Endodermal cell (in vitro differentiated cells): Measurements from ENCODE around the gene SLC16A6. TPM values are rescaled to one million over a fixed set of nuclear protein-coding genes. Genes with fewer than 3 reads are reported as not detected.

Experiments
- DNase-seq: peaks from one replicate; pipeline ENCODE4 v3.0.0-alpha.2; 2017
- H3K27ac ChIP-seq: 2 replicates; pipeline ENCODE4 v1.5.1; 2013; ENCODE audit warnings: mild to moderate bottlenecking, low read depth, low read length, moderate library complexity
- H3K27me3 ChIP-seq: 2 replicates; pipeline ENCODE4 v1.6.1; 2013; ENCODE audit warnings: mild to moderate bottlenecking, low read length, moderate library complexity; ENCODE audit not compliant: insufficient read depth, control insufficient read depth, poor library complexity, severe bottlenecking
- H3K36me3 ChIP-seq: 2 replicates; pipeline ENCODE4 v1.7.0; 2013; ENCODE audit warnings: mild to moderate bottlenecking, low read length, moderate library complexity; ENCODE audit not compliant: control insufficient read depth, insufficient read depth
- H3K4me1 ChIP-seq: one replicate; pipeline ENCODE4 v1.7.0; 2013; ENCODE audit warnings: low read length; ENCODE audit not compliant: control insufficient read depth, insufficient read depth
- H3K4me3 ChIP-seq: 2 replicates; pipeline ENCODE4 v1.5.1; 2013; ENCODE audit warnings: mild to moderate bottlenecking, low read length, moderate library complexity
- H3K9ac ChIP-seq: 2 replicates; pipeline ENCODE4 v1.6.1; 2013; ENCODE audit warnings: mild to moderate bottlenecking, low read length, moderate library complexity; ENCODE audit not compliant: poor library complexity, severe bottlenecking; ENCODE audit errors: extremely low read depth
- H3K9me3 ChIP-seq: 2 replicates; pipeline ENCODE4 v1.6.1; 2013; ENCODE audit warnings: mild to moderate bottlenecking, low read length, moderate library complexity; ENCODE audit not compliant: control insufficient read depth
- H3K27ac Mint-ChIP-seq: 2 replicates; pipeline ENCODE4 v1.8.0; 2020; ENCODE audit warnings: mixed read lengths
- H3K27me3 Mint-ChIP-seq: 2 replicates; pipeline ENCODE4 v1.8.0; 2021; ENCODE audit warnings: mild to moderate bottlenecking, mixed read lengths; ENCODE audit not compliant: insufficient read depth
- H3K36me3 Mint-ChIP-seq: 2 replicates; pipeline ENCODE4 v1.8.0; 2020; ENCODE audit warnings: low read depth, mixed read lengths
- H3K4me1 Mint-ChIP-seq: 2 replicates; pipeline ENCODE4 v1.8.0; 2020; ENCODE audit warnings: mixed read lengths
- H3K4me3 Mint-ChIP-seq: 2 replicates; pipeline ENCODE4 v1.8.0; 2020; ENCODE audit warnings: mild to moderate bottlenecking, moderate library complexity, mixed read lengths
- H3K9me3 Mint-ChIP-seq: 2 replicates; pipeline ENCODE4 v1.8.0; 2020; ENCODE audit warnings: mild to moderate bottlenecking, mixed read lengths
- CTCF ChIP-seq: fragments of 200-600 bp; sonication (generic); conservative IDR thresholded peaks from 2 replicates; pipeline ENCODE4 v1.5.0; 2021; ENCODE audit warnings: antibody characterized with exemption, mild to moderate bottlenecking
- WGBS, 2 experiments: methylation state at CpG; one replicate each; pipeline versions ENCODE4 v1.1.5 to v1.1.7; 2013; ENCODE audit warnings: missing lambda C conversion rate in 2 of 2, mixed read lengths in 1 of 2; ENCODE audit not compliant: insufficient coverage in 1 of 2, insufficient read length in 1 of 2; 5-methylcytosine and 5-hydroxymethylcytosine counted together
- total RNA-seq, 2 donors: library from RNA; stranded (reverse); fragmentation: NEBNext Ultra II Directional in 1 of 2; extraction: Animal tissue kit (Norgen Biotek cat#: 25700) in 1 of 2; gene quantifications; 2 replicates in 1 of 2; 3 replicates in 1 of 2; pipeline ENCODE4 v1.2.1, GENCODE V29; 2021

The SLC16A6 gene
- total RNA-seq, 2 donors from 2014 or later = 0.18 to 0.58 TPM

- H3K9me3 Mint-ChIP-seq = no peaks in the 10 kb centered on the region
- H3K36me3 Mint-ChIP-seq = no peaks in the 10 kb centered on the region
- DNase-seq = no peak
- Histone ChIP-seq H3K4me1 (peaks cover 6% of the 10 kb centered on the region), H3K4me3 (no peak overlapping the region), H3K9me3 (peaks cover 24% of the 10 kb centered on the region), H3K27me3 (peaks cover 29% of the 10 kb centered on the region), H3K27ac (no peak overlapping the region), H3K9ac (no peak overlapping the region), H3K36me3 (no peaks in the 10 kb centered on the region)
- TF ChIP-seq CTCF = no peak
- peaks cover 51% of the 10 kb centered on the region for H3K4me1 Mint-ChIP-seq
- WGBS, 2 experiments = 99 to 100% methylated on average over 2 to 4 of the region's 4 CpGs
- H3K27me3 Mint-ChIP-seq = peaks cover 28% of the 10 kb centered on the region
- no peak overlapping the region for H3K27ac Mint-ChIP-seq
- H3K4me3 Mint-ChIP-seq = no peak overlapping the region
Measured at GRCh38 chr17:68297195-68297594, 6.3 kb upstream of the SLC16A6 start.

GRCh38 chr17:68296217-68297191 is 5.6 kb upstream of the SLC16A6 start:
- Histone ChIP-seq H3K9me3 (peaks cover 24% of the 10 kb centered on the region), H3K9ac (no peak overlapping the region), H3K27me3 (peaks cover 31% of the 10 kb centered on the region), H3K36me3 (no peaks in the 10 kb centered on the region), H3K4me1 (peaks cover 2% of the 10 kb centered on the region), H3K27ac (no peak overlapping the region), H3K4me3 (no peak overlapping the region)
- Mint-ChIP-seq H3K4me1 (peaks cover 45% of the 10 kb centered on the region), H3K27me3 (peaks cover 31% of the 10 kb centered on the region), H3K4me3 (no peak overlapping the region), H3K9me3 (no peaks in the 10 kb centered on the region), H3K27ac (no peak overlapping the region), H3K36me3 (no peaks in the 10 kb centered on the region)
- DNase-seq = no peak
- WGBS, 2 experiments = 88 to 91% methylated on average over 7 to 17 of the region's 18 CpGs
- no peak for TF ChIP-seq CTCF

GRCh38 chr17:68295086-68295485 is 4.2 kb upstream of the SLC16A6 start:
- Mint-ChIP-seq H3K36me3 (no peaks in the 10 kb centered on the region), H3K9me3 (no peaks in the 10 kb centered on the region), H3K4me3 (no peak overlapping the region), H3K27ac (no peak overlapping the region), H3K27me3 (peaks cover 40% of the 10 kb centered on the region), H3K4me1 (peaks cover 44% of the 10 kb centered on the region)
- Histone ChIP-seq H3K27ac (no peak overlapping the region), H3K27me3 (peaks cover 40% of the 10 kb centered on the region), H3K4me1 (no peaks in the 10 kb centered on the region), H3K9ac (no peak overlapping the region), H3K9me3 (peaks cover 19% of the 10 kb centered on the region), H3K36me3 (no peaks in the 10 kb centered on the region), H3K4me3 (no peak overlapping the region)
- 91 to 95% methylated on average over 5 to 7 of the region's 7 CpGs for WGBS, 2 experiments
- no peak for DNase-seq
- TF ChIP-seq CTCF = no peak
